ENCODE data around the gene OPN3.
"Not testable (repeated sequence)": the region's sequence is repeated elsewhere in the genome, so short reads cannot be mapped to it uniquely, and the experiment has no call there.

Gene OPN3

GRCh38 chr1:241674805-241675384 lies 34.7 kb upstream of the OPN3 start:
- no peak for TF ChIP-seq TAF1 (IDR thresholded peaks at IDR 0.05; ENCODE audit: low read depth, low read length)
- TF ChIP-seq POLR2A (IDR thresholded peaks at IDR 0.05; ENCODE audit: low read depth, low read length) = no peak
- TF ChIP-seq POU2F2 (IDR thresholded peaks at IDR 0.05; ENCODE audit: low read depth, low read length) = no peak
- no peak for TF ChIP-seq SPI1 (IDR thresholded peaks at IDR 0.05; ENCODE audit: low read depth, low read length)
- TF ChIP-seq PAX5 (IDR thresholded peaks at IDR 0.05; ENCODE audit: insufficient read depth, low read length, severe bottlenecking) = no peak
- no peak for TF ChIP-seq POLR2AphosphoS5 (IDR thresholded peaks at IDR 0.05; ENCODE audit: low read depth, low read length)
- DNase-seq (ENCODE audit: insufficient read length, low spot score) (no peak), FAIRE-seq (no peak)

DNA sequence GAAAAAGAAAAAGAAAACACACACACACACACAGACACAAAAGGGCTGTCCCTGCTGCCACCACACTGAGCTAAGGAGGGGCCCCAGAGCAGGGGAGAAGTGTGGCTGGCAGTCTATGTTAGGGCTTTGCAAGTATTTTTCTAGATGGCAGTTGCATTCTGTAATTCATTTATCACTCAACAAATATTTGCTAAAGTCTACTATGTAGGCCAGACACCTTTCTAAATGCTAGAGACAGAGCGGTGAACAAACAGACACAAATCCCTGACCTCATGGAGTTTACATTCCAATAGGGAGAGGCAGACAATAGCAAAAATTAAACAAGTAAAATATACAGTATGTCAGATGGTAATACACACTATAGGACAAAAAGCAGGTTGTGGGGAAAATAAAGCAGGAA lies 32.1 kb upstream of the OPN3 start:
- no peak for TF ChIP-seq PAX5 (IDR thresholded peaks at IDR 0.05; ENCODE audit: insufficient read depth, low read length, severe bottlenecking)
- no peak for TF ChIP-seq POLR2A (IDR thresholded peaks at IDR 0.05; ENCODE audit: low read depth, low read length)
- TF ChIP-seq SPI1 (IDR thresholded peaks at IDR 0.05; ENCODE audit: low read depth, low read length) = no peak
- no peak for TF ChIP-seq POU2F2 (IDR thresholded peaks at IDR 0.05; ENCODE audit: low read depth, low read length)
- TF ChIP-seq POLR2AphosphoS5 (IDR thresholded peaks at IDR 0.05; ENCODE audit: low read depth, low read length) = no peak
- TF ChIP-seq TAF1 (IDR thresholded peaks at IDR 0.05; ENCODE audit: low read depth, low read length) = no peak
- DNase-seq (ENCODE audit: insufficient read length, low spot score) = no peak
- no peak for FAIRE-seq

DNA sequence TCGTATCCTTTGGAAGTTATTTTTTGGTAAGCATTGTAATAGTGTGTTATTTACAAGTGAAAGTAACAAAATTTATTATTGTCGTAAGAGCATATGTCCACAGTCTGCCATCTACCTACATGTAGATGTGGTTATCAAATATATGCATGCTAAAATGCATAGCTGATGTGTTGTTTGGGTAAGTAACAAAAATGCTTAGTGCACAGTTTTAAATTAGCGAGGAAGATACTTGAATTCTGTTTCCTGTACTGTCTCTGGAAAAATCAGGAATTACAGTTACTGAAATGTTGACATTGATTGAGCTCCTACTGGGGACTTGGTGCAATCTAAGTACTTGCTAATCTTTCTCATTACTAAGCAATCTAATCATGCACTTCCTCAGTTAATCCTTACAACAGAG lies 26.2 kb upstream of the OPN3 start:
- DNase-seq (ENCODE audit: insufficient read length, low spot score) = no peak
- no peak for TF ChIP-seq SPI1 (IDR thresholded peaks at IDR 0.05; ENCODE audit: low read depth, low read length)
- no peak for TF ChIP-seq POU2F2 (IDR thresholded peaks at IDR 0.05; ENCODE audit: low read depth, low read length)
- no peak for TF ChIP-seq POLR2AphosphoS5 (IDR thresholded peaks at IDR 0.05; ENCODE audit: low read depth, low read length)
- no peak for TF ChIP-seq TAF1 (IDR thresholded peaks at IDR 0.05; ENCODE audit: low read depth, low read length)
- TF ChIP-seq POLR2A (IDR thresholded peaks at IDR 0.05; ENCODE audit: low read depth, low read length) = no peak
- no peak for TF ChIP-seq PAX5 (IDR thresholded peaks at IDR 0.05; ENCODE audit: insufficient read depth, low read length, severe bottlenecking)
- no peak for FAIRE-seq

DNA sequence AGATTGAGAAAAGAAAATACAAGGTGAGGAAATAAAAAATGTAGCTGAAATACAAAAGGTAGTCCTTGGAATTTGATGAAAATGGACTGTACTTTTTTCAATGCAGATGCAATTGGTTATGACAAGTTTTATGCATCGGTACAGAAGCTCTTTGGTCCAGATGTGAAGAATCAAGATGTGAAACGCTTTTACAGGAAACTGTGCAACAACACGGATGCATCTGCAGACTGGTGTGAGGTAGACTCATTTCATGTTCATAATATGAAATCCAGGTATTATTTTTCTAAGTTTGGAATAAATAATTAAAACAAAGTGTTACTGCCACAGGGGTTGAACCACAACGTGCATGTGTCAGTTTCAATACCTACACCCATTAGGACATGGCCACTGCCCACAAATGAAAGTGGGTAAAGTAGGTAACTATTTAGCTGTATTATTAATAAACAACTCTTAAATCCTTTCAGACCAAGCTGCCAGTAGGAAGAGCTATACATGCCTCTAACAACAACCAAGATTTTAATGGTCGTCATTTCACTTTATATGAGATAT lies 20.3 kb upstream of the OPN3 start:
- TF ChIP-seq POU2F2 (IDR thresholded peaks at IDR 0.05; ENCODE audit: low read depth, low read length) (no peak), SPI1 (IDR thresholded peaks at IDR 0.05; ENCODE audit: low read depth, low read length) (no peak), PAX5 (IDR thresholded peaks at IDR 0.05; ENCODE audit: insufficient read depth, low read length, severe bottlenecking) (no peak), POLR2A (IDR thresholded peaks at IDR 0.05; ENCODE audit: low read depth, low read length) (no peak), POLR2AphosphoS5 (IDR thresholded peaks at IDR 0.05; ENCODE audit: low read depth, low read length) (no peak), TAF1 (IDR thresholded peaks at IDR 0.05; ENCODE audit: low read depth, low read length) (no peak)
- FAIRE-seq (no peak), DNase-seq (ENCODE audit: insufficient read length, low spot score) (no peak)

DNA sequence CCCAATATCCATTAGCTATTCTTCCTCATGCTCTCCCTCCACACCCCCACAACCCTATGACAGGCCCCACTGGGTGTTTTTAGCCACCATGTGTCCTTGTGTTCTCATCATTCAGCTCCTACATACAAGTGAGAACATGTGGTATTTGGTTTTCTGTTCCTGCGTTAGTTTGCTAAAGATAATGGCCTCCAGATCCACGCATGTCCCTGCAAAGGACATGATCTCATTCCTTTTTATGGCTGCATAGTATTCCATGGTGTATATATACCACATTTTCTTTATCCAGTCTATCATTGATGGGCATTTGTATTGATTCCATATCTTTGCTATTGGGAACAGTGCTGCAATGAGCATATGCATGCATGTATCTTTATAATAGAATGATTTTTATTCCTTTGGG lies 18.8 kb upstream of the OPN3 start:
- DNase-seq (ENCODE audit: insufficient read length, low spot score); FAIRE-seq: not testable (repeated sequence)

- FAIRE-seq (no peak), DNase-seq (ENCODE audit: insufficient read length, low spot score) (no peak)
- TF ChIP-seq POLR2AphosphoS5 (IDR thresholded peaks at IDR 0.05; ENCODE audit: low read depth, low read length) (no peak), POU2F2 (IDR thresholded peaks at IDR 0.05; ENCODE audit: low read depth, low read length) (no peak), POLR2A (IDR thresholded peaks at IDR 0.05; ENCODE audit: low read depth, low read length) (no peak), PAX5 (IDR thresholded peaks at IDR 0.05; ENCODE audit: insufficient read depth, low read length, severe bottlenecking) (no peak), SPI1 (IDR thresholded peaks at IDR 0.05; ENCODE audit: low read depth, low read length) (no peak), TAF1 (IDR thresholded peaks at IDR 0.05; ENCODE audit: low read depth, low read length) (no peak)
Measured at GRCh38 chr1:241658081-241658793, 18.1 kb upstream of the OPN3 start.

GRCh38 chr1:241654641-241655040 lies 14.5 kb upstream of the OPN3 start:
- TF ChIP-seq POU2F2 (IDR thresholded peaks at IDR 0.05; ENCODE audit: low read depth, low read length) (no peak), PAX5 (IDR thresholded peaks at IDR 0.05; ENCODE audit: insufficient read depth, low read length, severe bottlenecking) (no peak), POLR2AphosphoS5 (IDR thresholded peaks at IDR 0.05; ENCODE audit: low read depth, low read length) (no peak), TAF1 (IDR thresholded peaks at IDR 0.05; ENCODE audit: low read depth, low read length) (no peak), POLR2A (IDR thresholded peaks at IDR 0.05; ENCODE audit: low read depth, low read length) (no peak), SPI1 (IDR thresholded peaks at IDR 0.05; ENCODE audit: low read depth, low read length) (no peak)
- DNase-seq (ENCODE audit: insufficient read length, low spot score) = no peak
- no peak for FAIRE-seq

DNA sequence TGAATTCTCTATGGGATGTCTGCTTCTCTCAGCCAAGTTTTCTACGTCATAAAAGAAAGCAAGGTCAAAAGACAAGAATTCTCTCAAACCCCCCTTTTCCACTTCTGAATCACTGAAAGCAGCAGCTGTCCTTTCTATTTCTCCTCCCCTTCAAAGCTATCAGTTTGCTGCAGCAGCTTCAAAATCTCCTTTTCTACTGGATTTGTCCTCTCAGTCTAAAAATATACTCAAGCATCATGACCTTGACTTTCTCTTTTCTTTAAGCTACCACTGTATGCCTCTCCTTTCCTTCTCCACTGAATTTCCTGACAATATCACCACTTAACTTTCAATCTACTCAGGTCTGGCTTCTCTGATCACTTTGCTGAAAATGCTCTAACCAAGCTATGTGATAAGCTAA lies 13.8 kb upstream of the OPN3 start:
- no peak for TF ChIP-seq SPI1 (IDR thresholded peaks at IDR 0.05; ENCODE audit: low read depth, low read length)
- no peak for TF ChIP-seq POU2F2 (IDR thresholded peaks at IDR 0.05; ENCODE audit: low read depth, low read length)
- TF ChIP-seq POLR2AphosphoS5 (IDR thresholded peaks at IDR 0.05; ENCODE audit: low read depth, low read length) = no peak
- no peak for TF ChIP-seq TAF1 (IDR thresholded peaks at IDR 0.05; ENCODE audit: low read depth, low read length)
- TF ChIP-seq PAX5 (IDR thresholded peaks at IDR 0.05; ENCODE audit: insufficient read depth, low read length, severe bottlenecking) = no peak
- no peak for TF ChIP-seq POLR2A (IDR thresholded peaks at IDR 0.05; ENCODE audit: low read depth, low read length)
- FAIRE-seq (no peak), DNase-seq (ENCODE audit: insufficient read length, low spot score) (no peak)

DNA sequence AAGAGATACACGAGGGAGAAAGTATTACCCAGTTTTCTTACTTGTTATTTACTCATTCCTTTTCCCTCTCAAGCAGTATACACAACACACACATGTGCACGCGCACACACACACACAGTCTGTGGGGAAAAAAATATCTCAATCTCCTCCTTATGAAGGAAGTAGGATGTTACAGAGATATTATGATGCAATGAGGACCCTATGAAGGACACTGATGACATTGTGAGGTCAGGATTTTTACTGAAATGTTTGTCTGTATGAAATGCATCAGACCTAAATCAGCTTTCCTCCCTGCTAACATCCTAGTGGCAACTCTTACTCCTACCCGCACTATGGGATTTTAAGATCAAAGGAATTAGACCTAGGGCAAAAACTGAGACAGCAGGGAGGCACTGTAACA lies 11.8 kb upstream of the OPN3 start, which contains the start of gene WDR64:
TSS of gene WDR64 (plus strand) at position 270 of the 400 bp plus-strand sequence. CDS start 204 bp downstream, outside the sequence.
- TF ChIP-seq TAF1 (IDR thresholded peaks at IDR 0.05; ENCODE audit: low read depth, low read length) (no peak), POLR2AphosphoS5 (IDR thresholded peaks at IDR 0.05; ENCODE audit: low read depth, low read length) (no peak), SPI1 (IDR thresholded peaks at IDR 0.05; ENCODE audit: low read depth, low read length) (no peak), POU2F2 (IDR thresholded peaks at IDR 0.05; ENCODE audit: low read depth, low read length) (no peak), PAX5 (IDR thresholded peaks at IDR 0.05; ENCODE audit: insufficient read depth, low read length, severe bottlenecking) (no peak), POLR2A (IDR thresholded peaks at IDR 0.05; ENCODE audit: low read depth, low read length) (no peak)
- no peak for DNase-seq (ENCODE audit: insufficient read length, low spot score)
- no peak for FAIRE-seq

Measured in GM12891 (cell line).